ENCODE data around the gene DCTN3.
A peak's percentile ranks its signal among the peaks of the same experiment; 100 is the strongest.

Gene DCTN3

GRCh38 chr9:34623374-34624235 is 3.3 kb upstream of the DCTN3 start:
- TF ChIP-seq GATA3 (IDR thresholded peaks at IDR 0.05; ENCODE audit: low read depth, low read length): no peak
- no peak for TF ChIP-seq GATA2 (IDR thresholded peaks at IDR 0.05; ENCODE audit: low read depth, low read length)

DNA sequence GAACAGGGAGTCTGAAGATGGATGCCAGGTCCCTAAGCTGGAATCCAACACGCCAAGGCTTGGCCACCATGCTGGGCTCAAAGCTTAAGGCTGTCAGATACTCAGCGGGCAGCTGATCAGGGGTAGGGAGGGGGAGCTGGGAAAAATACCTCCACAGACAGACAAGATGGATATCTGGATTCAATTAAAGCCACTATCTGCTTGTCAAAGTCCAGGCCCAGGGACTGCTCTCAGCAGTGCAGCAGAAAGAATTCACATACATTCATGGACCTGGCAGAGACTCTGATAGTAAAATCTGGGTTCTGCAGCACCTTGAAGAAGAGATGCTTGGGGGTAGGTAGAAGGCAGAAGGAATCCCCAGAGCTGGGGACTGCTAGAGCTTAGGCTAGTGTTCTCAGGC is 5.2 kb downstream of the DCTN3 start:
- TF ChIP-seq GATA2 (IDR thresholded peaks at IDR 0.05; ENCODE audit: low read depth, low read length): peak; percentile 90
- TF ChIP-seq GATA3 (IDR thresholded peaks at IDR 0.05; ENCODE audit: low read depth, low read length): no peak; the same call in 1 of the 2 replicates

GRCh38 chr9:34612788-34613390 is 7.4 kb downstream of the DCTN3 start:
- no peak for TF ChIP-seq GATA3 (IDR thresholded peaks at IDR 0.05; ENCODE audit: low read depth, low read length)
- no peak for TF ChIP-seq GATA2 (IDR thresholded peaks at IDR 0.05; ENCODE audit: low read depth, low read length)

GRCh38 chr9:34611811-34612787 is 8.2 kb downstream of the DCTN3 start, which contains the start of gene RPP25L:
TSS of gene RPP25L (minus strand) at chr9:34612097. CDS start at chr9:34611296, 801 bp downstream.
- TF ChIP-seq GATA3 (IDR thresholded peaks at IDR 0.05; ENCODE audit: low read depth, low read length) (no peak), GATA2 (IDR thresholded peaks at IDR 0.05; ENCODE audit: low read depth, low read length) (no peak)

DNA sequence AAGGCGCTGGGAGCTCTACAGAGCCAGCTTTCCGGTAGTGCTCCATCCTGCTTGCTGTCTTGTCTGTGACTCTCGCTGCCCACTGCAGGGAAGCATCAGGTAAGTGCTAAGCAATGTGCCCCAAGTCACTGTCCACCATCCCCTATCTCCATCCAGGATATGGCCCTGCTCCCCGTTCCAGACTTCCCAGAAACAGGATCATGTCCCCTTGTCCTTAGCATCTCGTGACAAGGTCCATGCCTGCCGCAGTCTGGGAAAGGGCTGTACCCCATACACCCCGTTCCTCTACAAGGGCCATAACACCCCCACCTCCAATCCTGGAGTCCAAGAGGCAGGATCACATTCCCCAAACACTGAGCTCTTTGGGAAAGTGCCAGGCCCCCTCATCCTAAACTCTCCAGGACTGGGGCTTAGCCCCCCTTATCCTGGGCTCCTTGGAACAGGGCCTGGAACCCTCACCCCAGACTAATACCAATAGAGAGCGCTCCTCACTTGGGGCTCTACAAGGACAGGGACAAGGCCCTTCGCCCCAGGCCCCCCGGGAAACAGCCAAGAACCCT is 9.0 kb downstream of the DCTN3 start:
- TF ChIP-seq GATA2 (IDR thresholded peaks at IDR 0.05; ENCODE audit: low read depth, low read length): no peak
- no peak for TF ChIP-seq GATA3 (IDR thresholded peaks at IDR 0.05; ENCODE audit: low read depth, low read length)

GRCh38 chr9:34610434-34611206 is 9.7 kb downstream of the DCTN3 start:
- no peak for TF ChIP-seq GATA3 (IDR thresholded peaks at IDR 0.05; ENCODE audit: low read depth, low read length)
- no peak for TF ChIP-seq GATA2 (IDR thresholded peaks at IDR 0.05; ENCODE audit: low read depth, low read length)

DNA sequence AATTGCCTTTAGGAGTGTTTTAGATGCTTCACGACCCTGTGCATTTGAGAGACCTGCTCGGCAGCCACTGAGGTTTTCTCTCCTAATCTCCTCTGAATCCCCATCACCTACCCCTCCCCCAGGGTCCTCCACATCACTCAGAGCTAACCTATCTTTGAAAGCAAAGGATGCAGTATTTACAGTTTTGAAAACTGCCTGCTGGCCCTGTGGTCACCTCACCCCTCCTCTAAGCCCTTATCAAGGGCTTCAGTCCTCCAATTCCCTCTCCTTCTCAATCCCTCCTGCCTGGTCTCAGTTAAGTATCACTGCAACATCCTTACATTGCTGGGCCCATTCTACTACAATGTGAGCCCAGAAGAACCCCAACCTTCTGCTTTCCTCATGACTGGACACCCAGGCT is 13.0 kb downstream of the DCTN3 start:
- TF ChIP-seq GATA2 (IDR thresholded peaks at IDR 0.05; ENCODE audit: low read depth, low read length) (no peak), GATA3 (IDR thresholded peaks at IDR 0.05; ENCODE audit: low read depth, low read length) (no peak)

GRCh38 chr9:34606905-34607304 is 13.4 kb downstream of the DCTN3 start:
- TF ChIP-seq GATA2 (IDR thresholded peaks at IDR 0.05; ENCODE audit: low read depth, low read length) (no peak), GATA3 (IDR thresholded peaks at IDR 0.05; ENCODE audit: low read depth, low read length) (no peak)

- TF ChIP-seq GATA3 (IDR thresholded peaks at IDR 0.05; ENCODE audit: low read depth, low read length): no peak
- no peak for TF ChIP-seq GATA2 (IDR thresholded peaks at IDR 0.05; ENCODE audit: low read depth, low read length)
Observed at GRCh38 chr9:34606190-34606589, 14.1 kb downstream of the DCTN3 start.

- no peak for TF ChIP-seq GATA3 (IDR thresholded peaks at IDR 0.05; ENCODE audit: low read depth, low read length)
- TF ChIP-seq GATA2 (IDR thresholded peaks at IDR 0.05; ENCODE audit: low read depth, low read length): no peak
Observed at GRCh38 chr9:34603610-34604231, 16.6 kb downstream of the DCTN3 start.

DNA sequence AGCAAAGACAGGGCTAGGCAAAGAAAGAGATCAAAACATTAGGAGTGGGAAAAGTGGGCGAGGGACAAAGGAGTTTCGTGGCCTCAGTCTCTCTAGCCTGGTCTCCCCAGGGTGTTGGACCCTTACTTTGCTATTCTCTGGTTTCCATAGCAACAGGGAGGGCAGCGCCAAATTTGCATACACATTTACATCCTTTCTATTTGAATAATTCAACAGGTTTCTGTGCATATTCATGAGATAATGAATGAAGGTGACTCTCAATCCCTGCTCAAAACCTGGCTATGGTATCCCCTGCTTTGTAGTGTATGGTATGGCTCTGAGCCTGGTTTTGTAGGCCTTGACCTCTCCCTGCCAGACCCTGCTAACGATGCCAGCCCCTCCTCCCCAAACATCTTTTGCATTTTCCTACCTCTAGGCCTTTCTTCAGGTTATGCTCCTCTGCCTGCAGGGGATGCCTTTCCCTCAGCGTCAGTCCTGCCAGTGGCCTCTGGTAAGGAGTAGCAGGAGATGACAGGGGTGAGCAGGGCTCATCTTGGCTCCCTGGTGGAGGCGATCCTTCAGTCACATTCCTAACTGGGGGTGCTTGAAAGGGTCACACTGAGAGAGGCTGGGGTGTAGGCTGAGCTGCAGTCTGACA is 18.2 kb downstream of the DCTN3 start:
- no peak for TF ChIP-seq GATA2 (IDR thresholded peaks at IDR 0.05; ENCODE audit: low read depth, low read length)
- TF ChIP-seq GATA3 (IDR thresholded peaks at IDR 0.05; ENCODE audit: low read depth, low read length): no peak

DNA sequence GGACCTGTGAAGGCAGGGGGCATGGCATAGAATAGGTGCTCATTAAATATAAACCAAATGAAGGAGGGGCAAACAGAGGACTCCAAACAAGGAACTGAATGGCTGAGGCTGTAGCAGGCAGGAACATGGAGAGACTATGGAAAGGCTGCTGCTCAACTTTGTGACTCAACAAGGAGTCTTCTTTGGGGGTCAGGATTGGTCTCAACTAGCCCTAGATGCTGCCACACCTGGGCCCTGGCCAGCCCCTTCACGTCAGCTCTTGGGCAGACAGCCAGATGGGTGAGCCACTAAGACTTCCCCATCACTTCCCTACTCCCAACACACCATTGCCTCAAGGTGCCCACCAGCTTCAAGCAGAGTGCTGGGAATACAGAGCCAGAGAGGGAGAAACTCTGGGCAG is 19.4 kb downstream of the DCTN3 start:
- TF ChIP-seq GATA2 (IDR thresholded peaks at IDR 0.05; ENCODE audit: low read depth, low read length): no peak
- no peak for TF ChIP-seq GATA3 (IDR thresholded peaks at IDR 0.05; ENCODE audit: low read depth, low read length)
